DMS153 treated with DMSO at 0.1 percent for 48 hours (cell line): ENCODE measurements around the gene ADAMTS3.
"Not testable (repeated sequence)": the region's sequence is repeated elsewhere in the genome, so short reads cannot be mapped to it uniquely, and the experiment has no call there.

Source experiments
- DNase-seq: peaks from one replicate; lab custom pipeline; 2025; ENCODE audit not compliant: unreplicated experiment; lab: John Stamatoyannopoulos, UW

ADAMTS3 gene

DNA sequence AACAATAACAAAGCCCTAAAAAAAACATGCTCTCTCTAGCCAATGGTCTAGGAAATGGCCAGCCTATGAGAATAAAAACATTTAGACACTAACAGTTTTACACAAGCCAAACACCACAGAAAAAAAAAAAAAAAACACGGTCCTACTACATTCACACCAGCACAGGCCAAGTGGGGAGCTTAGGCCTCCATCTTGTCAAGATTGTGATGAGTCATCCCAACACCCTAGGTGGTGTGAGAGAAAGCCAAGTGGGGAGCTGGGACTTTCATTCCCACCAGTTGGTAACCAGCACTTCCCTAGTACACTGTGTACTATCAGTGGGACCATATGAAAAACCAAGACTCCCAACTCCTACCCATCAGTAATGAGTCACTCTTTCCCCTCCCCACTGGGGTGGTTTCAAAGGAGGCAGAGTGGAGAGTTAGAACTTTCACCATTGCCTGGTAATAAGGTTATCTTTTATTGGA, 95.6 kb downstream of the ADAMTS3 start:
- DNase-seq = no peak

DNA sequence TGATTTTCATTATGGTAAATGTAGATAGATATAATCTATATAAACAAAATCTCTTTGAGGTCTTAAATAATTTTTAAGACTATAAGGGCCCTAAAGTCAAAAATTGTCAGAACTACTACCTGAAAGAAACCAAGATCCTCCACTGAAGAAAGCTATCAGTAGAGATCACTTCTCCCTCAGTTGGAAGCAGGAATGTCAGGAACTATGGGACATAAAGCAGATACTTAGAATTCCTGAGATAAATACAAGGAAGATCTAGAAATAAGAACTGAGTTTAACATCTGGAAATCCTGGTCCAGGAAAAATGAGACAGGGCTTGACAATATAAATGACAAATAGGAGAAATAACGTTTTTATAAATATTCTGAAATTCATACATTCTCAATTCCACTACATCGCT, 97.2 kb downstream of the ADAMTS3 start:
- no peak for DNase-seq

GRCh38 chr4:72468904-72469502, 100.0 kb downstream of the ADAMTS3 start:
- peak; percentile 15 for DNase-seq

DNA sequence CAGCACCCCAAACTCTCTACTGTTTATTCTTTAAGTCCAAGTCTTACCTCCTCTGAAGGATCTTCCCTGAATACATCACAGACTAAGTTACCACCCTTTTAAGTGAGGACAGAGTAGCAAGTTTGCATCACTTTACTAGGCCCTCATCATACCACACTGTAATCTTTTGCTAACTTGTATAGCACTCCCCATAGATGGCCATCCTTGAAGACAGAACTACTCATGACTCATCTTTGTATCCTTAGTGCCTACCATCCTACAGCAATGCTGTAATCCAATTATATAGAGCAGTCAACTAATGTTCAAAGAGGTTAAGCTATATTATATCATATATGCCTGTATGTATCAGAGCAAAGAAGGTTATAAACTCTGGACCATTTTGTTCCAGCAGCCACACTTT, 101.4 kb downstream of the ADAMTS3 start:
- no peak for DNase-seq

GRCh38 chr4:72463724-72464123, 105.3 kb downstream of the ADAMTS3 start:
- no peak for DNase-seq

- DNase-seq = no peak
Measured at GRCh38 chr4:72457158-72457557, 111.9 kb downstream of the ADAMTS3 start.

GRCh38 chr4:72451349-72451748, 117.7 kb downstream of the ADAMTS3 start:
- no peak for DNase-seq

GRCh38 chr4:72449705-72450104, 119.3 kb downstream of the ADAMTS3 start:
- DNase-seq = no peak

- DNase-seq = no peak
Measured at GRCh38 chr4:72448231-72448630, 120.8 kb downstream of the ADAMTS3 start.

DNA sequence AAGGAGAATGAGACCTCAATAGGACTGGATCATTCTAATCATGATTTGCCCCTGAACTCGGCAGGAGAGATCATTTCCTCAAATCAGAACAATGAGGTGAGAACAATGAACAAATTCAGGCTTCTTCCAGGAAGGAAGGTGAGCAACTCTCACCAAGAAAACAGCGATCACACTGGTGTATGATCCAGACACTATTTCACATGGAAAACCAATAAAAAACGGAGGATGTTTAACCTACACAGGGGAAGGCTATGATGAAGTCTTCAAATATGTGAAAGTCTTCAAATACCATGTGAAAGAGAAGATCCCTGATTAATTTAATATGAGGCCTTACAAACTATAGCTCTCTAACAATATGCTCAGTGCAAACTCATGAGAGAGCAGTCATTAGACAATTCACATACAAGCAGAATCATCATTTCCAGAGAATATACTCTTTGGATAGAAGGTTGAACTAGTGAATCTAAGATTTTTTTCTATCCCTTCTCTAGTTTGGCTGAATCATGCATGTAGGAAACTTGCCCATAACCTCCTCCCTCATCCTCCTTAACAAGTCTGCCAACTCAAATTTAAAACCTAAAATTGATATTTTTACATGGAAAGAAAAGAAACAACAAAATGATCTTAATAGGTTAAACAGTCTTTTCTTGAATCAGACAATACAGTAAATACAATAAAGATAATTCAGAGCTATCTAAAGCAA, 122.5 kb downstream of the ADAMTS3 start:
- no peak for DNase-seq

DNA sequence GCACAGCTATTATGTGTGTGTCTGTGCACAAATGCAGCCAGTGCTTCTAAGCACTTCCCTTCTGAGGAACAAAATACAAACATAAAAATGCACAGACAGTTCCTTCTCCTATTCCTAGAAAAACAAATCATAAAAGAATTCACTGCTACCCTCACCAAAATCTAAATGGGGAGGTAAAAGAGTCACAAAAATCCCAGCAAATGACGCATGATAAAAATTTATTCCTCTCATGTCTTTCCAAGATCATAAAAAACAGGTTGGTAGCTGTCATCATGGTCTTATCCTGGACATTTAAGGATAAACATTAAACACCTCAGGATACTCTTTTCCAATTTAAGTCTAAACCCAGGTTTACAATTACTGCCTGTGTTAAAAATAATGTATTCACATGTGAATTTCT, 124.9 kb downstream of the ADAMTS3 start:
- DNase-seq = no peak

DNA sequence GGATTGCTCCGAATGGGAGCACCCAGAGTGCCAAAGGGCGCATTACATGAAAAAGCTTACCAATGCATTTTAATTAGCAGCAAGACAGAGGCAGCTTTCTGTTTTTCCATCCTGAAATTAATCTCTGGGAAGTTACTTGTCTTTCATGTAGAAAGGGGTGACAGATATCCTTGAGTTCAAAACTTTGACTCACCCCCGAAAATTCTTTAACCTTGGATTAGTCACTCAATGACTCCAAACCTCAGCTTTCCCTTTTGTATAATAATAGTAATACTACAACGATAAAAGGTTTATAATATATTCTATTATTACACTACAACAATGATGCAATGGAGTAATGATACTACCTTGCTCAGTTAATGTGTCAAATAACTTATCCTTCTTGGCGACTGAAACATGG, 126.3 kb downstream of the ADAMTS3 start:
- DNase-seq = no peak

DNA sequence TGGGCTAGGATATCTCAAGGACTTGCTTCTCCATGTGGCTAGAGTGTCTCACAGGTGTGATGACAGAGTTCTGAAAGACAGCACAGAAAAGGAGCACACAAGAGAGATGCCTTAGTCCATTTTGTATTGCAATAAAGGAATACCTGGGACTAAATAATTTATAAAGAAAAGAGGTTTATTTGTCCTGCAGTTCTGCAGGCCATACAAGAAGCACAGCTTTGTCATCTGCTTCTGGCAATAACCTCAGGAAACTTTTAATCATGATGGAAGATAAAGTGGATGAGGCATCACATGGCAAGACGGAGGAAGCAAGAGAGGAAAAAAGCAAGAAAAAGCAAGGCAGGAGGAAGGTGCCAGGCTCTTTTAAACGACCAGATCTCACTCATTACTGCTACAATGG, 126.9 kb downstream of the ADAMTS3 start:
- DNase-seq = no peak

- no peak for DNase-seq
Measured at GRCh38 chr4:72440386-72440785, 128.6 kb downstream of the ADAMTS3 start.

GRCh38 chr4:72432975-72433374, 136.0 kb downstream of the ADAMTS3 start:
- no peak for DNase-seq

DNA sequence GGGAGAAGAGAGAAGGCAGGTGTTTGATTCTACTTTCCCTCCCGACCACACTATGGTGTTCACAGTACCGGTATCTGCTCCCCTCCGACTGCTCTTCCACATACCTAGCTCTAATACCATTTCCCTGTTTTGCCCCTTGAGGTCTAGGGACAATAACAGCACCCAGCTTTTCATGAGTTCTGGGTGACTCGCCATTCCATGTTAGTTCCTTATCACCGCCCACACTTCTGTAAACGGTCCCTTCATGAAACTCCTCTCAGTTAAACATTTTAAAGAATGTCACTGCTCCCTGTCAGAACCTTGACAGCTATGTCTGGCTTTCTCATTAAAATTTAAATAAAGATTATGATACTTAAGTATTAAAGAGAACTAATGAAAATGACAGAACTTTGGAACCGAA, 136.7 kb downstream of the ADAMTS3 start:
- DNase-seq = no peak

- no peak for DNase-seq
Measured at GRCh38 chr4:72430988-72431387, 138.0 kb downstream of the ADAMTS3 start.

DNA sequence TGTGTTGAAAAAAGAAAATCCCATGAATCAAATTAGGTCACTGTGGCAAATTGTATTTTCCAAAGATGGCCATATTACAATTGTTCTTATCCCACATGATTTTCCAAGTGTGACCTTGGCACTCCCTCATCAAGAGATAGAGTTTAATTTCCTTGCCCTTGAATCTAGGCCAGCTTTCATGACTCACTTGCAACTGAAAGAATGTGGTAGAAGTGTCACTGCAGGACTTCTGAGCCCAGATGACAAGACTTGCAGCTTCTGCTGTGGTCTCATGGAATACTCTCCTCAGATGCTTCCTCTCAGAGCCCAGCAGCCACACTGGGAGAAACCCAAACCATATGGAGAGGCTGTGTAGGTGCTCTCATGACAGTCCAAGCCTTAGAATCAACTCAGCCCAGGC, 139.0 kb downstream of the ADAMTS3 start:
- no peak for DNase-seq

DNA sequence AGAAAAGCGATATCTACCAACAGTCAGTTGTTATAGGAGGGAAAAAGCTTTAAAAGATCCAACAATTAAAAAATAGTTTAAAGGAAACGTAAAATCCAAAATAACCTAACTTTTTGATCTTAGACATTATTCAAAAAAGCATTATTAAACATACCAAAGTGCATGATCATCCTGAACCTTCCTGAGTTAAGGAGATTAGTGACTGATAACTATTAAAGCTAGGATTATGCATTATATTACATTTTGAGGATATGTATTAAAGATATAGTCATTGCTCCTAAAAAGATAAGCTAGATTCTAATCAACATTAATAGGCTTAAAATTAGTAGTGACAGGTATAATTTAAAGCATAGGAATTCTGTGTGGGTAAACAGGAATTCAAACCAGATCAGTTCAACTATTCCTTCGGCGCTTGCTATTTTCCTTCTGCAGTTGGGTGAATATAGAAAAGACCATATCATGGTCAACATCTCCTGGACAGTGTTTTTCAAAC, 139.6 kb downstream of the ADAMTS3 start:
- no peak for DNase-seq

- no peak for DNase-seq
Measured at GRCh38 chr4:72427057-72427456, 142.0 kb downstream of the ADAMTS3 start.

DNA sequence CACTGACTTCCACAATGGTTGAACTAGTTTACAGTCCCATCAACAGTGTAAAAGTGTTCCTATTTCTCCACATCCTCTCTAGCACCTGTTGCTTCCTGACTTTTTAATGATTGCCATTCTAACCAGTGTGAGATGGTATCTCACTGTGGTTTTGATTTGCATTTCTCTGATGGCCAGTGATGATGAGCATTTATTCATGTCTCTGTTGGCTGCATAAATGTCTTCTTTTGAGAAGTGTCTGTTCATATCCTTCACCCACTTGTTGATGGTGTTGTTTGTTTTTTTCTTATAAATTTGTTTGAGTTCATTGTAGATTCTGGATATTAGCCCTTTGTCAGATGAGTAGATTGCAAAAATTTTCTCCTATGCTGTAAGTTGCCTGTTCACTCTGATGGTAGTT, 143.1 kb downstream of the ADAMTS3 start:
- not testable (repeated sequence) for DNase-seq

DNA sequence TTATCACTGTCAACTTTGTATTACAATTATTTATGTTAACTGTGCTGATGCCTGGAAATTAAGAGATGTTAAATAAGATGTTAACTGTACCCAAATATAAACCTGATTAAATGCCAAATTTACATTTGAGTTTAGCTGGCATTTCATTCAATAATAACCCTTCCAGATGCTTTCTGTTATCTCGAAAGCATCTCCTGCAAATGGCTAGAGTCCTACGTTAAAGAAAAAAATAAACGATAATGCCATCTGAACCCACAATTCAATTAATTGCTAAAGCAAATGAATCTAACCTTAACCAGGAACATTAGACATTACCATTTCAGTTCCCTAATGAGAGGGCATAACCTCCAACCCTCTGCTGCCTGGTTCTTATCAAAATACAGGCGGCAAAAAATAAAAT, 145.0 kb downstream of the ADAMTS3 start:
- no peak for DNase-seq

DNA sequence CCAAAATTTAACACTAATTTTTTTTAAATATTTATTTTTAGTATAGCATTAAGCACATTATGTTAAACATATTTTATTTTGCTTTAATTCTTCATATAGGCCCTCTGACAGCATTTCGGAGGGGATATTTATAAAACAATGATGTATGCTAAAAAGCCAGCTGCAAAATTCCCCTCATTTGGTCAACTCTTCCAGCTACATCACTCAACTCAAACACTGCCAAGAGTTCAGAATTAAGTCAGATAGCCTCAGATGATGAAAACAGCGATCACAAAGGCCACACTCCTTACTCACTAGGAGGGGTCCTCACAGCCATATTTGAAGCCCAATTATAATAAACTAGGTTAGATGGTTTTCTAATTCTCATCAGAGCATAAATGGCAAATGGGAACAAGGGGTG, 146.6 kb downstream of the ADAMTS3 start:
- no peak for DNase-seq
